ENCODE measurements around the gene ONECUT3.

Gene ONECUT3

DNA sequence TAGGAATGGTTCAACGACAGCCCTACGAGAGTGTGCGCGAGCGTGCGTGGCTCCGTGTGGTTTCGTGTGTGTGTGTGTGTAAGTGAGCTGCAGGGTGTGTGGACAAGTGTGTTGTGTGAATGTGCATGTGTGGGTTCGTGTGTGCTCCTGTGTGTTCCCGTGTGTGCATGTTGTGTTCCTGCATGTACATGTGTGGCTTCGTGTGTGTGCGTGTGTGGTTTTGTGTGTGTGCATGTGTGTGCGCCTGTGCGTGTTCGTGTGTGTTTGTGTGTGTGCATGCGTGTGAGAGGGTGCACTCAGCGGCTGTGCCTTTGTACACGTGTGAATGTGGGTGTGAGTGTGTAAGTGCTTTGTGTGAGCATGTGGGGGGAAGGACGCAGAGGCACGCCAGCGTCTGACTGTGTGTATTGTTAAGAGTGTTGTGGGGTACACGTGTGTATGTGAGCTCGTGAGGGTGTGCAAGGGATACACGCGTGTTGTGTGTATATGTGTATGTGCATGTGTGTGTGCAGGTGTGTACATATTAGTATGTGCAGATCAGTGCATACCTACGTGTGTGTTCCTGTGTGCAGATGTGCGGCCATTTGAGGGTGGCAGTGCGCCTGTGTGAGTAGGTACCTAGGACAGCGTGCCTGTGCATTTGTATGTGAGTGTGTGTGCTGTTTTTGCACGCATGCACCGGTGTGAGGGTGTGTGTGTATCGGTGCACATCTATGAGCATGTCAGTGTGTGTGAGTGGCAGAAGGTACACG, 24.3 kb upstream of the ONECUT3 start:
- H3K4me3 ChIP-seq (ENCODE audit: control insufficient read depth, low read depth, low read length), result no peak overlapping the region
- TF ChIP-seq, protein P1, sequence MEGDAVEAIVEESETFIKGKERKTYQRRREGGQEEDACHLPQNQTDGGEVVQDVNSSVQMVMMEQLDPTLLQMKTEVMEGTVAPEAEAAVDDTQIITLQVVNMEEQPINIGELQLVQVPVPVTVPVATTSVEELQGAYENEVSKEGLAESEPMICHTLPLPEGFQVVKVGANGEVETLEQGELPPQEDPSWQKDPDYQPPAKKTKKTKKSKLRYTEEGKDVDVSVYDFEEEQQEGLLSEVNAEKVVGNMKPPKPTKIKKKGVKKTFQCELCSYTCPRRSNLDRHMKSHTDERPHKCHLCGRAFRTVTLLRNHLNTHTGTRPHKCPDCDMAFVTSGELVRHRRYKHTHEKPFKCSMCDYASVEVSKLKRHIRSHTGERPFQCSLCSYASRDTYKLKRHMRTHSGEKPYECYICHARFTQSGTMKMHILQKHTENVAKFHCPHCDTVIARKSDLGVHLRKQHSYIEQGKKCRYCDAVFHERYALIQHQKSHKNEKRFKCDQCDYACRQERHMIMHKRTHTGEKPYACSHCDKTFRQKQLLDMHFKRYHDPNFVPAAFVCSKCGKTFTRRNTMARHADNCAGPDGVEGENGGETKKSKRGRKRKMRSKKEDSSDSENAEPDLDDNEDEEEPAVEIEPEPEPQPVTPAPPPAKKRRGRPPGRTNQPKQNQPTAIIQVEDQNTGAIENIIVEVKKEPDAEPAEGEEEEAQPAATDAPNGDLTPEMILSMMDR (conservative IDR thresholded peaks at IDR 0.05; ENCODE audit: control insufficient read depth, insufficient read depth, low read depth, low read length), result no peak
- DNase-seq (ENCODE audit: low read depth), result no peak

DNA sequence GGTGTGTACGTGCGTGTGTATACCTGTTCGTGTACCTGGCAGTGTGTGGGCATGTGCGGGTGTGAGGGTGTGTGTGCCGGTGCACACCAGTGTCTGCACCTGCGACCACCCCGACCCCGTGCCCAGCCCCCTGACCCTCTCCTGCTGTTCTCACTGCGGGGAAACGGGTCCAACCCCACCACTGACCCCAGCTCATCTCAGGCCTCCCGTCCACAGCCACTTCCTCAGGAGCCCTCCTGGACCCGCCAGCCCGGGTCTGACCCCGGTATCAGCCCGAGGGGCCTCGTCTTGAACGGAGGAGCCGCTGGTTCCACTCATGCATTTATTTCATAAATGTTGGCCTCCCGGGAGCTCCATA, 23.8 kb upstream of the ONECUT3 start:
- DNase-seq (ENCODE audit: low read depth), result no peak
- H3K4me3 ChIP-seq (ENCODE audit: control insufficient read depth, low read depth, low read length), result no peak overlapping the region
- TF ChIP-seq, protein P1 (conservative IDR thresholded peaks at IDR 0.05; ENCODE audit: control insufficient read depth, insufficient read depth, low read depth, low read length), result no peak

DNA sequence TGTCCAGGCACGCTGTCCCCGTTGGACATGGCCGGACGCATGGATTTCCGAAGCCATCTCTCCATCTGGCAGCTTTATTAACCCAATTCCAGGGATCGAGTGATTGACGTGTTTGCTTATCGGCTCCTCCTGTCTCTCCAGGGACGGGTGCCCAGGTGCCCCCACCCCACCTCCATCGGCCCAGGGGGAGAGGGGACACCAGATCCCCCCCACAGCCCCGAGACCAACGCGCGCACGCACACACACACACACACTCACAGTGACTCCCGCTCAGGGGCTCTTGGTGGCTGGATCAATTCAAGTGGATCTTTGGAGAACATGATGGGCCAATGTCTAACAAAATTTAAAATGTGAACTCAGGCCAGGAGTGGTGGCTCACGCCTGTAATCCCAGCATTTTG, 23.1 kb upstream of the ONECUT3 start:
- TF ChIP-seq, protein P1 (conservative IDR thresholded peaks at IDR 0.05; ENCODE audit: control insufficient read depth, insufficient read depth, low read depth, low read length), result no peak
- no peak for DNase-seq (ENCODE audit: low read depth)
- no peak overlapping the region for H3K4me3 ChIP-seq (ENCODE audit: control insufficient read depth, low read depth, low read length)

DNA sequence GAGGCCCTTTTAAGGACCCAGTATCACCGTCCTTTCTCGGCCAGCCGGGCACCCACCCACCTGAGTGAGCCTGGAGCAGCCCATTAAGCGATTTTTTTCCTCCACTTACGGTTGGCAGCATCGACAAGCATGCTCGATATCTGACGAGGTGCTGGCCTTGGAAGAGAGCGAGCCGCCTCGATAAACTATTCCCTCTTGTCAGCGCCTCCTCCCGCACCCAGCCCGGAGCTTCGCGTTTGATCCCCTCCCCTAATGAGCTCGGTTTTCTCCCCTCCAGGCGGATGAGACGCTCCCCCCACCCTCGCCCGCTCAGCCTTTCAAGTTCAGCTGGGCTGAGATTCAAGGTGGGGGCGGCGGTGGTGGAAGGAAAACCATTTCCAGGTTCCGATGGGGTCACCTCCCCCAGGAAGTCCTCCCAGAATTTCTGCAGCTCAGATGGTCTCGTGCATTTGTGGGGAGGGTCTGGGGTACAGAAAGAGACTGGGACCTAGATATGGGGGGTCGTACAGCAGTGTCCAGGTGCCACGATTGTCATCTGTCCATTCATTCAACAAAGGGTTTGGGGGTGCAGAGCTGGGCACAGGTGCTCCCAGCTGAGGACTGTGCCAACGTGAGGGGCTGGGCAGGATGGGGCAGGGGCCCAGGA, 18.9 kb upstream of the ONECUT3 start:
- H3K4me3 ChIP-seq (ENCODE audit: control insufficient read depth, low read depth, low read length), result no peak overlapping the region
- no peak for DNase-seq (ENCODE audit: low read depth)
- TF ChIP-seq, protein P1 (conservative IDR thresholded peaks at IDR 0.05; ENCODE audit: control insufficient read depth, insufficient read depth, low read depth, low read length), result no peak

DNA sequence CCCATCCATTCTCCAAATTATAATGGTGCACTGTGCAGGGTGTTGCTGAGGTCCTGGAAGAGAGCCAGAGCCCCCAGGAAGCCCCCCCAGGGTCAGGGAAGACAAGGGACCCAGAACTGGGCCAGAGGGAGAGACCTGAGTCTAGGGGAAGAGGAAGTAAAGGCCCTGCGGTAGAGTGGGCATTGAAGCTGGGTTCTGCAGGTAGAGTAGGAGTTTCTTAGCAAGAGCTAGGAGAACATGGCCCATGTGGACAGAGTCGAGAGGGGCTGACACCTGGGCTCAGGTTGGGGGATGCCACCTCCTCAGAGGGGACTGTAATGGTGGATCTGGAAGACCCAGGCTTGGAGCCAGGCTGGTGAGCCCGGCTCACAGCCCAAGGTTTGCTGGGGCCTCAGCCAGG, 17.0 kb upstream of the ONECUT3 start:
- DNase-seq (ENCODE audit: low read depth), result no peak
- TF ChIP-seq, protein P1 (conservative IDR thresholded peaks at IDR 0.05; ENCODE audit: control insufficient read depth, insufficient read depth, low read depth, low read length), result no peak
- no peak overlapping the region for H3K4me3 ChIP-seq (ENCODE audit: control insufficient read depth, low read depth, low read length)

DNA sequence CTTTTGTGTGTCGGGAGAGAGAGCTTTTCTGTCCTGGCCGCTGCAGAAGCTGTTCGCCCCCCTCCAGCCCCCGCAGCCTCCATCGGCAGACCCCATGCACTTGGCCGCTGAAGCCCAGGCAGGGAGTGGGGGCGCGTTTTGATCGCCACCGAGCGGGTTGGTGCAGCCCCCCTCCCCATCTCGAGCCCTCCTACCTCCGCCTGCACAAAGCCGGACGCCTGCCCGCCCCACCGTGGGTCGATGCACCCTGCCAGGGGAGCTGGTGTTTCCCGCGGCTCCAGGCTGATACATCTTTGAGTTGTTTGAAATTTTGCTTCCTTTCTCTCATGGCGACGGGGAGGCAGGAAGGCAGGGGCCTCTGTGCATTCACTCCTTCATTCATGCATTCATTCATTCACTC, 16.4 kb upstream of the ONECUT3 start:
- TF ChIP-seq, protein P1 (conservative IDR thresholded peaks at IDR 0.05; ENCODE audit: control insufficient read depth, insufficient read depth, low read depth, low read length), result no peak
- H3K4me3 ChIP-seq (ENCODE audit: control insufficient read depth, low read depth, low read length), result no peak overlapping the region

More for the DNA sequence above, 16.4 kb upstream of the ONECUT3 start:
- no peak for DNase-seq (ENCODE audit: low read depth)

Data from fibroblast of mammary gland (primary cell).